Kidney glomerular epithelial cell (primary cell): ENCODE measurements around the gene KLHDC7B.

Experiments
- DNase-seq: peaks from one replicate; lab custom pipeline; 2025; lab: John Stamatoyannopoulos, UW

The KLHDC7B gene

DNA sequence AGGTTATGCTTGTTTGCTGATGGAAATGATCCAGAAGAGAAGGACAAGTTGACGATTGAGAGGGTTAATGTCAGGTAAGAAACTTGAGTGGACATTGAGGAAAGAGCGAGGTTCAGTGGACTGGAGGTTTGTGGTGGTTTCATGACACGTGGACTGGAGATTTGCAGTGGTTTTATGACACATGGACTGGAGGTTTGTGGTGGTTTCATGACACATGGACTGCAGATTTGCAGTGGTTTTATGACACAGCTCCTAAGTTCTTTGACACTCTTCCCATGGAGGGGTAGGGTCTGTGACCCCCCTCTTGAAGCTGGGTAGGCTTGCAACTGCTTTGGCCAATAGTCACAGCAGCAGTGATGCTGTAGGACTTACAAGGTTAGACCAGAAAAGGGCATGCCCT, 49.5 kb downstream of the KLHDC7B start:
- DNase-seq: no peak

DNA sequence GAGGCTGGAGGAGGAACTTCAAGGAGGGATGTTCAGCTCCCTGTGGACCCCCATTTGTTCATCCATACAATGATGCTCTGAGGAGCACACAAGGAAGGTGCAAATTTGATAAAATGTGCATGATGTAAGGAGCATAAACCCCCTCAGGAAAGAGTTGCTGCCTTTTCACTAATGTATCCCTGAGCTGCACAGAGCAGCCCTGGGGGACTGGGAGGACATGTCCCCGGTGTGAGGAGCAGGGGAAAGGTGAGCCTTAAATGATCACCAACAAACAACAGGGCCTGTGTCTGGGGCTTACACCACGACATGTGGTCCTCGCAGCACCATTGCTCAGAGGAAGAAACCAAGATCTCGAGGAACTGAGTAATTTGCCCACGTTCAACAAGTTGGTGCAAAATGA, 51.4 kb downstream of the KLHDC7B start:
- no peak for DNase-seq

DNA sequence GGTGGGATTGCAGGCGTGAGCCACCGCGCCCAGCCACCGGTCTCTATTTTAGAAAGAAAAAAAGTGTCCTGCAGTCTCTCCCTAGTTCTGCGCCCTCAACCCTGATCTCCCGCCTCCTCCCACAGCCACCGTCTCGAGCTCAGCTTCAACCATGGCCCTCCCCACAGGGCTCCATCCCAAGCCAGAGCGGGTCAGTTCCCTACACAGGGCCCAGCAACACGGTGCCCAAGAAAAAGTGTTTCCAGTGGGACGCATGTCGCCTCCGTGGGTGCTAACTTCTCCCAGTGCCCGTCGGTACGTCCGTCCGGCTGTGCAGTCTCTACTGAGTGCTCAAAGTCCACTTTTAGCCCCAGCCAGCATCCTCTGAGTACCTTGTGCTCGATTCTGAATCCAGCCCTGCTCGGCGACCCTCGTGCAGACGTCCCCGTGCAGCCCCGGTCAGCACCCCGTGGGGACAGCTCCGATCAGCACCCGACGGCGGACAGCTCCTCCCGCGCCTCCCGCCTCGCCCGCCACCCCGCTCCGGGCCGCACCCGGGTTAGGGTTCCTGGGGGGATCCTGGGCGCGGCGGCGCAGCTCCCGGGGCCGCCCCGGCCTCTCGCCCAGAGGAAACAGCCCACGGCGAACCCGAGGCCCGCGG, 54.2 kb downstream of the KLHDC7B start:
- no peak for DNase-seq

DNA sequence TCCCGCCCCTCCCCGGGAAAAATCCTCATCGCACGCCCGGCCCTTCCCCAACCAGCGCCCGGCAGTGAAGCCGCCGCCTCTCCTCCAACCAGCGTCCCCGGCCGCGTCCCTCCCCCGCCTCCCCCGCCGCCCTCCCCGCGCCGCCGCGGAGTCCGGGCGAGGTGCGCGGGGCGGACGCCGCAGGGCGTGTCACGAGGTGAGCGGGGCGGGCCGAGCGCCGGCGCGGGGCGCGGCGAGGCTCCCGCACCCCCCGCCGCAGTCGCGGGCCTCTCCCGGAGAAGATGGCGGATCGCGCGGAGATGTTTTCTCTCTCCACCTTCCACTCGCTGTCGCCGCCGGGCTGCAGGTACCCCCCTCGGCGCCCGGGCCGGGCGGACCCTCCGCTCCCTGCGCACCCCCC, 54.8 kb downstream of the KLHDC7B start, which contains the start of gene MAPK8IP2:
TSS of gene MAPK8IP2 (plus strand) at position 256 of the 400 bp plus-strand sequence. CDS start at position 282, 26 bp downstream.
- DNase-seq: no peak
